HG03103 (cell line): ENCODE measurements around the gene DGCR8.

Experiments used
- ATAC-seq: cut with Tn5 transposase; IDR thresholded peaks from one replicate; pipeline ENCODE4 v1.9.1; 2021; ENCODE audit warnings: low read depth; ENCODE audit not compliant: unreplicated experiment

Gene DGCR8

DNA sequence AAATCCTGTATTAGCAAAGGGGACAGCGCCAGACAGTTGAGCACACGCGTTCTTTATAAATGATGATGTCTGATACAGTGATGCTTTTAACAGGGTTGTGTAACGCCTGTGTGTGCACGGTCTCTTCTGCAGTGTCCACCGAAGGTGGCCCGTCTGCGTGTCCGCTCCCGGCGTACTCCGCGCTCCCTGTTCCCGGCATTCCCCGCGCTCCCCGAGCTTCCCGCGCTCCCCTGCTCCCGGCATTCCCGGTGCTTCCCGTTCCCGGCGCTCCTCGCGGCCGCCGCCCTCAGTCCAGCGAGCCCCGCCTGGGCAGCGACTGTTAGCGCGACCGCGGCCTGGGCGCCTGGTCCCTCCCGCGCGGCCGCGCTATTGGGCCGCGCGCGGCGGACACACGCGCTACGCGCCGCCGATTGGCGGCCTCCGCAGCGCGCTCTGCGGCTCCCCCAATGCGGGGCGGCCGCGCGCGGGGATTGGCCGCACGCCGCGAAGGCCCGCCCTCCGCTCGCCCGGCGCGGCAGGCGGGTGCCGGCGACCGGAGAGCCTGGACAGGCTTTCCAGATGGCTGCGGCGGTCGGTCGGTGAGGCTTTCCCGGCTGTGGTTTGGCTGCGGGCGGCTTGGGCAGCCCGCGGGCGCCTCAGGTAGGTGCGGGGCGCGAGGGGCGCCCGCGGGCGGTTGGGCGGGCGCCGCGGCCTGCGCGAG lies at the start of gene DGCR8:
DGCR8 (plus strand) TSS at position 497 of the 700 bp plus-strand sequence. CDS start 5,723 bp downstream, outside the sequence.
- peak; percentile 69 for ATAC-seq

DNA sequence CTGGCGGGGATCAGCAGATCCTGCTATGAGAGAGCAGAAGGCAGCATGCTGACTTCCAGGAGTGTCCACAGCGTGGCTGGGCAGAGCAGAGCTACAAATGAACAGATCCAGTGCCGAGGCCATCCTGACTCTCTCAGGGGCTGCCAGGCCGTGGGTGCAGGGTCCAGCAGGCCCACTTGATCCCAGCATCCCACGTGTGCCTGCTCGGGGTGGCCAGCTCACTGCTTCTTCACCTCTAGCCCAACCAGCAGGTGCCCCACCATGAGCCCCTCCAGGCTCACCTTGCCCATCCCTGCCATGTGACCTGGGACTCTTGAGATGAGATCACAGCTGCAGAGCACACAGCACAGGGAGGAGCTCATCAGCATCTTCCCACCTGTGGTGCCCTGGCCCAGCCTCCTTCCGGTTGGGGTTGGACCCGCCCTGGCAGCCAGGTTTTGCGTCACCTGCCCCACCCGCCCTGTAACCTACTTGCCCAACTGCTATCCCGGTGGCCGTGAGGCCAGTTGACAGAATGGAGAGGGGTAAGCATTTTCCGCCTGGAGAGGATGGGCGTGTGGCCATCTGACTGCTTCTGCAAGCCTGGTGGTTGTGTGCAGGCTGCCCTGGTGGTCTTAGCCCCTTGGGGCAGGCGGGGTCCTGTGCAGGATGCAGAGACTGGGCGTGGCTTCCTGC lies 48.2 kb upstream of the DGCR8 start:
- no peak for ATAC-seq

DNA sequence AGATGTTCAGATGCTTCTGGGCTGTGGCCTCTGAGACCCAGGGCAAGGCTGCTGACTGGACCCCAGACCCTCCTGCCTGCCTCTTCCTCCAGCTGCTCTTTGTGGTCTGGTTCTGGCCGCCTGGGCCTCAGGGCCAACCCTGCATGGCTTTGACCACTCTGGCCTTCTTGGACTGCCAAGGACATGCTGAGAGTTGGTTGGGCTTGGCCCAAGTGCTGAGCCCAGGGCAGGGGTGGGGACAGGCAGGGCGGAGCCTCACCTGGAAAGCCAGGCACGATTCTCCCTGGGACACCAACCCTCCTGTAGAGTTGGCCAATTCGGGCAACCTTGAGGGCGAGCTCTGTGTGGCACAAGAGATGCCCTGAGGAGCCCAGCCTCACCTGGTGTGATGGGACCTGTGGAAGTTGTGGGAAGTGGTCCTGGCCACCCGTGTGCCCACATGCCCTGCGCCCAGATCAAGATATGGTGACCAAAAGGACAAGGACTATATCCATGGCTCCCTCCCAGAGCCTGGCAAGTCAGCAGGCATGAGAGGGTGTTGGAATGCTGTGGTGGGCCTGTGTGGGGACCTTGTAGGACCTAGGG lies 47.5 kb upstream of the DGCR8 start:
- no peak for ATAC-seq

DNA sequence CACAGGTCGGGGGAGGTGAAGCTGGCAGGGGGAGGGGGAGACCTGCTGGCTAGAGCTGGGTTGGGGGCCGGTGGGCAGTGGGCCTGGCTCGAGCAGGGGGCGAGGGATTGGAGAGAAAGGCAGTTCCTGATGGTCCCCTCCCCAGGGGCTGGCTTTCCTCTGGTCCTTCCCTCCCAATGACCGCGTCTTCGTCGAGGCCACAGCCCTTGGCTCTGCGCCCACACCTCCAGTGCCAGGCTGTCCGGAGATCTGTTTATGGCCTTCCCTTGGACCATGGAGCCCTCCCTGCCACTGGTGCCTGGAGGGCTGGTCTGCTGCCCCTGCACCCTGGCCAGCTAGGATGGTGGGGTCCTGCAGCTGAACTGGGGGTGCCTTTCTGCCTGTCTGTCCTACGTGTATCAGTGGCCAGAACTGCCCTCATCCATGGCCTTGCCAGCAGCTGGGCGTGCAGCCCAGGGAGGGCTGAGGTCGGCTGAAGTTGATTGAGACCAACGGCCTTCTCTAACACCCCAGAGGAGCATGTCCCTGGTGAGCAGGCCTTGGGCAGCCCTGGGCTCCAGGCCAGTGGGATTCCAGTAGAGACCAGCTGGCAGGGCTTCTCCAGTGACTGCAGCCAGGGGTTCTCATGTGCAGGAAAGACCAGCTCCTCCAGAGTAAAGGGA lies 46.9 kb upstream of the DGCR8 start:
- ATAC-seq, result no peak

DNA sequence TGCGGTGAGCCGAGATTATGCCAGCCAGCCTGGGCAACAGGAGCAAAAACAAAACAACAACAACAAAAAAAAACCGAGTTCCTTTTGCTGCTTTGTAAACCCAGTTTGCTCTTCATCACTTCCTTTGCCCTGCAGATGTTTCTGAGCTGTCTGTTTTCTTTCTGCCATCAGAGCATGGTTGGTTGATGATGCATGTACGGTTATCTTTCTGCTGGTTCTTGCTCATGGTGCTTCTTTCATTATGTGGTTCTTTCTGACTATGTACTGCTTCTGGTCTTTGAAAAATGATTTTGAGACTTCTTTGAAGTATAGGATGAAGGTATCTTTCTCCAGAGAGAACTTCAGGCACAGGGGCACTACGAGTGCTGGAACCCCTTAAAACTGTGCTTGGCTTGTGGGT lies 45.9 kb upstream of the DGCR8 start:
- ATAC-seq, result no peak

DNA sequence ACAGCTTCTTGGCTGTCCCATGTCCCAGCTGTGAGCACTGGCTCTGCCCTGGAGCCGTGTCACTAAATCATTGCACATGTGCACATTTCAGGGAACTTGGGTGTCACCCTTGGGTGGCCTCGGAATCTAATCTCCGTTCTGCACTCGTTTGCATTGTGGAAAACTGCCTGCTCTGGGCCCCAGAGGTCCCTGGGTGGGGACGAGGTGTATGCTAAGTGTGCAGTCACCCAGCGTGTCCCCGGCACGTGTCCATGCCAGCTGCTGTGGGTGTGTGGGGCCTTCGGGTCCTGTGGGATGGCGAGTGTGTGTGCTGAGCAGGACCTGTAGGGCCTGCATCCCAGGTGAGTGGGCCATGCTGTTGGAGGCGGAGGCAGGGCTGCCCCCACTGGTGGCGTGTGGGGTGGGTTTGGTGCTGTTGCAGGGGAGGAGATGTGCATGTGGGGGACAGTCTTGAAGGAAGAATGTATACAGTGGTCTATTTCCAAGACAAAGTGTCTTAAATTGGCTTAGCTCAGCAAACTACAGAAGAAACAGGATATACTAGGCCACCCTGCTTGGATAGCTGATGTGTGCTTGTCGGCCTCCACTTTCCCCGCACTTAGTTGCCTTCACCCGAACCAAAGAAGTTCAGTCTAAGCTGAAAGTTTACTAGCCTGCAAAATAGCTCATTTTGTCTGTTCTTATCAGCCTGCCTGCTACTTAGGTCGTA lies 44.5 kb upstream of the DGCR8 start:
- no peak for ATAC-seq

DNA sequence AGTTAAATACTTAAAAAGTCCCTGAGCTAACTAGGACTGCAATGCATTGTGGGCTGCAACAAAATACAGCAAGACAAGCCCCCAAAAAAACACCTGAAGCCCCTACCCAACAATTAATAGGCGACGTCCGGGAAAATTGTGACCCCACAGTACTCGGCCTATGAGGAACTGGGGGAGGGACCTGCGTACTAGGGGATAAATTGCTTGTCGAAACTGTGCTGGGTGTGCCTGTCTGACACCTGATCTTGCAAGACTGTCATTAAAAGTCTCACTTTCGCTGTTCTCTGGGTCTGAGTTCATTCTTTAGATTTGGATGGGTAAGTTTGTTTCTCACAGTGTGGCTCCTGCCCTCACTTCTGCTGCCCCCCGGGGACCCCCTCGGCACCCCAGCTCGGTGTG lies 44.0 kb upstream of the DGCR8 start:
- no peak for ATAC-seq

DNA sequence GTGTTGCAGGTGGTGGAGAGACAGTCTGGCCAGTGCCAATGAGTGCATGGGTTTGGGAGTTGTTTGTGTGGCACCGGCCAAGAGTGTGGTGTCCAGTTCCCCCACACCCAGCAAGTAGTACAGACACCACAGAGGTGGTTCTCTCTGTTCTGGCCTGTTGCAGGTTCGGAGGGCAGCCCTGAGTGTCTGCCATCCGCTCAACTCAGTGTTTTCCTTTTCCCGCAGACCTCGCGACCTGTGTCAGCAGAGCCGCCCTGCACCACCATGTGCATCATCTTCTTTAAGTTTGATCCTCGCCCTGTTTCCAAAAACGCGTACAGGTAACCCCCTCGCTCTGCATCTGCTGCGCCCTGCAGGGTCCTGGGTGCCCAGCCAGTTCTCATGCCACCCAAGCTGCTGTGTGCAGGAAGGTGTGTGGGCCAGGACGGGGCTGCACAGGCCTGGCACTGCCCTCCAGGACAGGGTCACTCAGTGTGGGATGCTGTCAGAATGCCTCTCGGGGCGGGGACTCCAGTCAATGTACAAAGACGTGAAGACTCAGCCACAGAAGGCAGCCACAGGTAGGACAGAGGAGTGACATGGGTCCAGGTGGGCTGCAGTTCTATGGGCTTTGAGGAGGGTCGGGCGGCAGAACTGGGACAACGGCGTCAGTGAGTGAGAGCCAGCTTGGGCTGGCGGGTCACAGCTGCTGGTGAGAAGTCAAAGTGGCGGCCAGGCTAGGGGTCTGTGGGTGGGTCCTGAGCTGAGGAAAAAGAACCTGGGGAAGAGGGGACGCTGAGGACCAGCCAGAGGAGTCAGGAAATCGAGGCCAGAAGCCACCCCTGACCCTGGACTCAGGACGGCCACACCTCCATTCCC lies 43.3 kb upstream of the DGCR8 start:
- no peak for ATAC-seq

DNA sequence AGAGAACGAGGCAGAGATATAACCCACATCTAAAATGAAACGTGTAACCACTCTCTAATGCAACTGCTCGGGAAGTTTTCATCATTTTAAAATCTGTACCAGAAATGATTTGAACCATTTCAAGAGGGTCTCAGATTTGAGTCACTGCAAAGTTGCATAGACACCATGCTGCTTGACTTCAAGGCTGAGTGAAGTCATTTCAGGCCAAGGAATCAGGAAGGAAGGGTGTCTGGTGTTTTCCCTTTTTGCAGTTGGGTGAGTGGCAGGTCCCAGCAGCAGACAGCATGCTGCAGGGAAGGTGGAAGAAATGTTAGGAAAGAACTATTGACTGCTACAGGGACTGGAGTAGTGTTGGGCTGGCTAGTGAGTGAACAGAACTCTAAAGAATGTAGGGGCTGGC lies 42.6 kb upstream of the DGCR8 start:
- no peak for ATAC-seq

DNA sequence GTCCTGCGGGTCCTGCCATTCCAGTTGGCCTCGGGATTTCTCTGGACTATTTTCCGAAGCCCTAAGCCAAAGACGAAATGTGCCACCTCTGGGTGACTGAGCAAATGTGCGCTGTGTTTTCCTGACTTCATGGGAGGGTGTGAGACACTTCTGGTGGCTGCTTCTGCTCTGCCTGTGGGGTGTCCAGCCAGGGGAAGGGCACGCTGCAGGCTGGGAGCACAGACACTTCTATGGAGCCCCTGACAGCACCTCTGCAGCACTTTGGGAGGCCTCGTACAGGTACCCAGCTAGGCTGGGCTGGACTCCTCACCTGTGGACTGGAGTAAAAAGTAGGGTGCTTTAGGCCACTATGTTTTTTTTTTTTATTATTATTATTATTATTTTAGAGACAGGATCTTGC lies 41.5 kb upstream of the DGCR8 start:
- no peak for ATAC-seq

DNA sequence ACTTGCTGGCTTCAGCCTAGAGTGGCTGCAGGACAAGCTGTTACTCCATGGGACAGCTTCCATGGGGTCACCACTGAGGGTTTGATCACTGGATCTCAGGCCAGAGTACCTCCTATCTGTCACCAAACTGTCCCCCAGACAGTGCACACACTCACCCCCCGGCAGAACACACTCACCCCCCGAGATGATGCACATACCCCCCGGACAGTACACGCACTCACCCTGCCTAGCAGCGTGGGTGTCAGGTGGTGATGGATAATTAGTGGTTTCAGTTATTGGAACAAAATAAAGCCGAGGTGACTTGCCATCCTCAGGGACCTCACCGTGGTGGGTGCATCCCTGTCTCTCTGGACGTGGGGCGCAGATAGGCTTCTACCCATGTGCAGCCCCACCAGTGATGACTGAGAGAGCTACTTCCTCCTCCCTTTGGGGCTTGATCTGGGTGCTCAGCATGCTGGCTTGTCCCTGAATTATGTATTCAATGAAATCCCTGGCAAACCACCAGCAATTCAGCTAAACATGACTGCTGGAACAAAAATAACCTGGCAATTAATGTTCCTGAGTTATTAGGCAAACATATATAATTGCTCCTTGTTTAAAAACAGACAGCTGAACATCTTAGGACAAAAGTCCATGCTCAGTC lies 40.2 kb upstream of the DGCR8 start:
- ATAC-seq, result no peak

DNA sequence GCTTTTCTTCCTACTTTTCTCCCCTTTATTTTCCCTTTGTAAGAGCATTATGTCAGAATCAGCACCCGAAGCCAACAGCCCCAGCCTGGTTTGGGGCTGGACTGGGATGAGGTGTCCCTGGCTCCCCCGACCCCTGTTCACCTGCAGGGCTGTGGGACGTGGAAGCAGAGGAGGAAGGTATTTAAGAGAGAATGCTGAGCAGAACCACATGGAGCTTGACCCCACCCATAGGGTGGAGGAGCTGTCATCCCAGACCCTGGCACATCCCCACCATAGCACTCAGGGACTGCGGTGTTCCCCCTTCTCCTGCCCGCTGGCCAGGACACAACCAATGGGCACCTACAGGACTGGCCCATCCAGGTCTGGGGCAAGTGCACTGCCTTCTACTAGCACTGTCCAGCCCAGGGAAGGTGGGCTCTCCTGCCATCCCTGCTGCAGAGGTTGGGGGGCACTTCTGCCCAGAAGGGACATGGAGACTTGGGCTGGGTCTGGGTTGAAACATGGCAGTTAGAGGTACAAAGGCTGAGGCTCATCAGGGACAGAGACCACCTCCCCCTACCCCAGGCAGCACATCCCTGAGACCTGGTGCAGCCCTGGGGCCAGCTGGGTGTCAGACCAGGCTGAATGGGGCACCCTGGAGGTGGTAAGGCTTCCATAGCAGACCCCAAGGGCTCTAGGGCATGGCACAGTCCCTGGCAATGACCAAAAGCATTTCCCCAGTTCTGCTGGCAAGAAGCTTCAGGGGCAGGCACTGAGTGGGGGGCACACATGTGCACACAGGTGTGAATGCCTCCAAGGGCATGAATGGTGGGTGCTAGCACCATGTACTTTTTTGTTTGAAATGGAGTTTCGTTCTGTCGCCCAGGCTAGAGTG lies 39.5 kb upstream of the DGCR8 start:
- no peak for ATAC-seq

DNA sequence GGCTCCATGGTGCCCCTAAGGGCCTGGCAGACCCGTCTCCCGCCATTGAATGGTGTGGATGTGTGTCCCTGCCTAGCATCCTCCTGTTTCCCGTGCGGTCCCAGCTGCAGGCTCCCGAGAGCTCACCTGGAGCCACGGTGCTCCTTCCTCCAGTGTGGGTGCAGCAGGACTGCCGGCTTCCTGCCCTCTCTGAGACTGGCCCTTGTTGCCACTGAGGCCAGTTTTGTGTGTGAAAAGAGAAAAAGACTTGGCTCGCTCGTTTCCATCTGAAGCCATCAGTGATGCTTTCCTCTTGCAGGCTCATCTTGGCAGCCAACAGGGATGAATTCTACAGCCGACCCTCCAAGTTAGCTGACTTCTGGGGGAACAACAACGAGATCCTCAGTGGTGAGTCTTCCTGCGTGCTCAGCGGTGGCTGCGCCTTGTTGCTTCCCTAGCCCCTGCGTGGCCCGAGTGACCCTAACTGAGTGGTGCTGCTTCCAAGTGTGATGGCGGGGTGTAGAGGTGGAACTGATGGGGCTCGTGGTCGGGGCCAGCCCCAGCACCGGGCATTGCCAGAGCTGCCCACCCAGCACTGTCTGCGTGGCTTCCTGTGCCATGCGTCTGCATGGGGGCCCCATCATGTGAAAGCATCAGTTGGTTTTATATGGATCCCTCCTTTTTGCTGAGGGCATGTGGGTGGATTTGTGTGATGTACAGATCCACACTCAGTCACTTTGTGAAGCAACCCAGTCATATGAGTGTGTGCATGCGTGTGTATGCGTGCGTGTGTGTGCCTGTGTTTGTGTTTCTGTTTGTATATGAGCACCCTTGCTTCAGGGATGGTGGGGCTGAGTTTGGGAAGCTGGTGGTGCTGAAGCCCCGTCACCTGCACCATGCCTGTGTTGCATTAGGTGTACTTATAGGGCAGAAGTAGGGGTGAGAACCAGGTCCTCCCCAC lies 36.7 kb upstream of the DGCR8 start:
- no peak for ATAC-seq

DNA sequence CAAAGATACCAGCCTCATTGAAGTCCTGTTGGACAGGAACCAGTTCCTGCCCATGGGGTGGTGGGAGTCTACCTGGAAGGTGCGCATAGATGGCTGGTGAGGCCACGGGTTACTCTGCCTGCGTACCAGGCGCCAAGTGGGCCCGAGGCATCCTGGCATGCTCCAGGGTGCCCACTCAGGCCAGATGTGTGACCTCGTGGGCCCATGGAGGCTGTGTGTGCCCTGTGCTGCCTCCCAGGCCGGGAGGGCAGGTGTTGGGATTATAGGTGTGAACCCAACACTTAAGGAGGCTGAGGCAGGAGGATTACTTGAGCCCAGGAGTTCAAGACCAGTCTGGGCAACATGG lies 36.1 kb upstream of the DGCR8 start:
- ATAC-seq, result no peak

DNA sequence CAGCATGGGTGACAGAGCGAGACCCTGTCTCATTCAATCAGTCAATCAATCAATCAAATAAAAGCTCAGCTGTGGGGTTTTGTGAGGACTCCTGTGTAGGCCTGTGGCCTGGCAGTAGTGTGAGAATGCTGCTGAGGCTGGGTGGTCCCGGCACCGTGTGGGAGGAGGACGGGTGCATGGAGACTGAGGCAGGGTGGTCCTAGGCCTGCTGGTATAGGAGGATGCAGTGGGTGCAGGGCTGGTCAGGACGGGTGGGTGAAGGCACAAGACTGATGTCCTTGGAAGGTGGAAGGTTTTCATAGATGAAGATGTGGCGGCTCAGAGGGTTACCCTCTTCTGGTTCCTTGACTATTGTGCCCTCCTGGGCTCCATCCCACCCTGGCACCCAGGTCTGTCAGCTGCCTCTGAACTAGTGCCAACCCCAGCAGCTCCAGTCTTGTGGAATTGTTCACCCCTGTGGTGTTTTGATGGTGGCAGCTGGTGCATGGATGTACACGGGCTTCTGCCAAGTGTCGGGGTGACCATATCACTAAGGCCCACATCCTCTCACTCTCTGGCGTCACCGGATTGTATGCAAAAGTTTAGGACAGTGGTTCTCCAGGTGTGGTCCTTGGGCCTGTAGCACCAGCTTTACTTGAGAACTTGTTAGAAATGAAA lies 35.4 kb upstream of the DGCR8 start:
- no peak for ATAC-seq

DNA sequence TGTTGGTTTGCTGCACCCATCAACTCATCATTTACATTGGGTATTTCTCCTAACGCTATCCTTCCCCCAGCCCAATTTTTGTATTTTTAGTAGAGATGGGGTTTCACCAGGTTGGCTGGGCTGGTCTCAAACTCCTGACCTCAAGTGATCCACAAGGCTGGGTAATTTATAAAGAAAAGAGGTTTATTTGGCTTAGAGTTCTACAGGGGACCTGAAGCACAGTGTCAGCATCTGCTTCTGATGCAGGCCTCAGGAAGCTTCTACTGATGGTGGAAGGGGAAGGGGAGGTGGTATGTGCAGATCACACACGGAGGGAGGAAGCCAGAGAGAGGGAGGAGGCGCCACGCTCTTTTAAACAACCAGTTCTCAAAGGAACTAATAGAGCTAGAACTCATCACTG lies 33.3 kb upstream of the DGCR8 start:
- ATAC-seq, result no peak

DNA sequence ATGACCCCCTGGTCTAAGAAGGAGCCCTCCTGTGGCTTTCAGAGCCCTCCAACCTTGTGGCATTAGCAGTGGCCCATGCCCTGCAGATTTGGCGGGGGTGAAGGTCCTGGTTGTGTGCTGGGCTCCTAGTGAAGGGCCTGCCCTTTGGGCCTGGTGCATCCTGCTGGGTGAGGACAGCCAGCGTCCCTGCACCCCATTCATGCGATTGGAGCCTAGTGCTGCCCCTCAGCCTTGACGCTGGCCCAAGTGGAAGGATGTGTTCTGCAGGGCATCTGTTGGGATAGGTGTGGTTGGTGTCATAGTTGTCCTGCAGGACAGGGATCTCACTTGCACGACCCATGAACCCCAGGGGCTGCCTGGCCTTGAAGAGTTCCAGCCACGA lies 28.1 kb upstream of the DGCR8 start:
- ATAC-seq, result no peak
